ENCODE data around the gene ACTL9. TPM values are rescaled to one million over a fixed set of nuclear protein-coding genes. Genes with fewer than 3 reads are reported as not detected.

Gene ACTL9
- polyA plus RNA-seq, 1 of the 3 experiments (the other 2 are of a cell fraction): not detected

GRCh38 chr19:8666814-8667405 is 31.7 kb downstream of the ACTL9 start:
- ChIA-PET CTCF (no interaction called here), POLR2A (no interaction called here)
- Histone ChIP-seq H3K27ac (ENCODE audit: low read depth in 2 of 2, low read length in 1 of 2) (no peak overlapping the region), H3K9me2 (no peaks in the 10 kb centered on the region), H4K20me1 (ENCODE audit: insufficient read depth) (no peaks in the 10 kb centered on the region), H3K27me3 (ENCODE audit: insufficient read depth) (peaks cover 33% of the 10 kb centered on the region; the same call in 1 of the 2 replicates), H3K4me3 (ENCODE audit: low read depth in 2 of 2, low read length in 1 of 2) (no peak overlapping the region), H3K4me1 (ENCODE audit: control insufficient read depth in 1 of 2, insufficient read depth in 2 of 2, low read depth in 1 of 2, low read length in 1 of 2) (no peaks in the 10 kb centered on the region), H3K4me2 (no peak overlapping the region), H3K9ac (no peak overlapping the region), H3K9me3 (no peaks in the 10 kb centered on the region), H3K36me3 (replicated peaks in 1 of 2; ENCODE audit: control insufficient read depth in 1 of 2, insufficient read depth in 2 of 2, low read length in 1 of 2) (no peaks in the 10 kb centered on the region), H2AFZ (ENCODE audit: low read depth) (no peak overlapping the region), H3F3A (replicated peaks; ENCODE audit: insufficient read depth) (no peaks in the 10 kb centered on the region), H3K79me2 (ENCODE audit: insufficient read depth) (no peaks in the 10 kb centered on the region)
- DNase-seq: no peak
- no peak for TF ChIP-seq RAD21 (IDR thresholded peaks at IDR 0.05; ENCODE audit: low read length)
- no peak for TF ChIP-seq EZH2phosphoT487 (IDR thresholded peaks at IDR 0.05; ENCODE audit: borderline replicate concordance, low read depth)
- no peak for TF ChIP-seq JUND (IDR thresholded peaks at IDR 0.05)
- TF ChIP-seq USF2 (IDR thresholded peaks at IDR 0.05; ENCODE audit: borderline replicate concordance, low read depth, low read length): no peak
- TF ChIP-seq RCOR1 (IDR thresholded peaks at IDR 0.05; ENCODE audit: low read length): no peak
- no peak for TF ChIP-seq USF1 (IDR thresholded peaks at IDR 0.05; ENCODE audit: borderline replicate concordance, low read depth)
- TF ChIP-seq NRF1 (IDR thresholded peaks at IDR 0.05; ENCODE audit: low read depth, low read length): no peak
- no peak for TF ChIP-seq REST (IDR thresholded peaks at IDR 0.05; ENCODE audit: low read depth, low read length)
- TF ChIP-seq EP300 (IDR thresholded peaks at IDR 0.05; ENCODE audit: borderline replicate concordance in 1 of 2, low read depth in 1 of 2, low read length in 1 of 2): no peak
- TF ChIP-seq SIN3A (IDR thresholded peaks at IDR 0.05; ENCODE audit: borderline replicate concordance, low read depth, low read length): no peak
- no peak for TF ChIP-seq ZBTB33 (IDR thresholded peaks at IDR 0.05; ENCODE audit: borderline replicate concordance, low read depth)
- no peak for TF ChIP-seq SMC3 (IDR thresholded peaks at IDR 0.05; ENCODE audit: low read depth, low read length)
- TF ChIP-seq ELF1 (IDR thresholded peaks at IDR 0.05): no peak
- TF ChIP-seq RXRA (IDR thresholded peaks at IDR 0.05; ENCODE audit: borderline replicate concordance, low read depth): no peak
- WGBS (ENCODE audit: low lambda C conversion rate): 7% methylated on average over 9 of the region's 9 CpGs

Measured in SK-N-SH (cell line).